Left lung (tissue), 10 donors: ENCODE data around the gene NEO1. TPM values are rescaled to one million over a fixed set of nuclear protein-coding genes. Genes with fewer than 3 reads are reported as not detected.

Experiments used
- ATAC-seq: fragments of 200-7000 bp; cut with Tn5 transposase; one replicate; pipeline ENCODE4 v1.9.1; 2020; ENCODE audit warnings: moderate library complexity
- DNase-seq, 4 donors: peaks; one replicate each; pipeline ENCODE4 v3.0.0-alpha.2; 2013 to 2020
- H3K27ac ChIP-seq, 2 donors: fragments of 200-600 bp; sonication (generic) in 1 of 2; one replicate each; pipeline versions ENCODE4 v1.5.0 to v1.8.0; 2020 to 2021
- H3K27me3 ChIP-seq, 2 donors: fragments of 200-600 bp; sonication (generic) in 1 of 2; one replicate each; pipeline versions ENCODE4 v1.5.0 to v1.8.0; 2020 to 2021
- H3K36me3 ChIP-seq, 2 donors: fragments of 200-600 bp; sonication (generic) in 1 of 2; one replicate each; pipeline versions ENCODE4 v1.5.0 to v1.8.0; 2020 to 2021
- H3K4me1 ChIP-seq, 2 donors: fragments of 200-600 bp; one replicate each; pipeline ENCODE4 v1.8.0; 2021
- H3K4me3 ChIP-seq, 2 donors: fragments of 200-600 bp; sonication (generic) in 1 of 2; one replicate each; pipeline versions ENCODE4 v1.5.0 to v1.8.0; 2020 to 2021; ENCODE audit warnings: mild to moderate bottlenecking in 1 of 2
- H3K9me3 ChIP-seq, 2 donors: fragments of 200-600 bp; sonication (generic) in 1 of 2; one replicate each; pipeline versions ENCODE4 v1.5.0 to v1.8.0; 2020 to 2021
- CTCF ChIP-seq, 2 donors: fragments of 200-600 bp; sonication (generic) in 1 of 2; IDR thresholded peaks; one replicate each; pipeline versions ENCODE4 v1.5.0 to v1.8.0; 2021; ENCODE audit warnings: antibody characterized with exemption in 2 of 2
- intact Hi-C, 2 donors: fragments of 100-400 bp; cut with DNase I; formaldehyde crosslinking; loops; one replicate each; pipeline versions ENCODE4 v1.11.2 to v1.14.2; 2022
- polyA plus RNA-seq, 6 donors: library from polyadenylated mRNA; unstranded; fragments of 120-200 nt; gene quantifications; one replicate each; pipeline ENCODE4 v1.2.1, GENCODE V29; 2013; ENCODE audit not compliant: insufficient read length in 6 of 6
- total RNA-seq, 2 donors: library from RNA; stranded (reverse); fragmentation: NEBNext Ultra II Directional; extraction: Animal tissue kit (Norgen Biotek cat#: 25700); gene quantifications; one replicate each; pipeline ENCODE4 v1.2.1, GENCODE V29; 2021
- donor health status: DM: no; HTN: yes; CAD: no.
- donor health status: DM: no; HTN: no; CAD: no.

The NEO1 gene
- total and polyA plus RNA-seq, 8 donors, result 30.1 to 155 (median 110) TPM

- intact Hi-C loops, result no loop called here
- H3K36me3 ChIP-seq, result no peaks in the 10 kb centered on the region
Observed at GRCh38 chr15:73246898-73247297, 194.6 kb downstream of the NEO1 start.

GRCh38 chr15:73247331-73247730 is 195.1 kb downstream of the NEO1 start:
- DNase-seq (no peak), ATAC-seq (no peak)
- intact Hi-C loops, result no loop called here

More at GRCh38 chr15:73246898-73247297, 194.6 kb downstream of the NEO1 start:
- H3K27me3 ChIP-seq, result no peaks in the 10 kb centered on the region
- no peak for TF ChIP-seq CTCF (IDR thresholded peaks at IDR 0.05)
- no peak overlapping the region for H3K27ac ChIP-seq
- DNase-seq (no peak), ATAC-seq (no peak)
- no peaks in the 10 kb centered on the region for H3K4me1 ChIP-seq
- no peaks in the 10 kb centered on the region for H3K9me3 ChIP-seq
- H3K4me3 ChIP-seq, result no peak overlapping the region

GRCh38 chr15:73249499-73249898 is 197.2 kb downstream of the NEO1 start:
- no peak for TF ChIP-seq CTCF (IDR thresholded peaks at IDR 0.05)
- H3K27ac ChIP-seq, result no peak overlapping the region
- H3K27me3 ChIP-seq, result no peaks in the 10 kb centered on the region
- intact Hi-C loops, result no loop called here
- H3K9me3 ChIP-seq, result no peaks in the 10 kb centered on the region
- peaks cover 0 to 2% of the 10 kb centered on the region in 2 donors for H3K36me3 ChIP-seq
- no peak overlapping the region for H3K4me3 ChIP-seq
- H3K4me1 ChIP-seq, result no peaks in the 10 kb centered on the region
- ATAC-seq, result no peak
- no peak for DNase-seq

More at GRCh38 chr15:73247331-73247730, 195.1 kb downstream of the NEO1 start:
- H3K27ac ChIP-seq, result no peak overlapping the region
- no peaks in the 10 kb centered on the region for H3K36me3 ChIP-seq
- no peaks in the 10 kb centered on the region for H3K4me1 ChIP-seq
- TF ChIP-seq CTCF (IDR thresholded peaks at IDR 0.05), result no peak
- H3K4me3 ChIP-seq, result no peak overlapping the region
- H3K9me3 ChIP-seq, result no peaks in the 10 kb centered on the region
- H3K27me3 ChIP-seq, result no peaks in the 10 kb centered on the region

- H3K27me3 ChIP-seq, result no peaks in the 10 kb centered on the region
- ATAC-seq (no peak), DNase-seq (no peak)
- H3K36me3 ChIP-seq, result peaks cover 0 to 27% of the 10 kb centered on the region in 2 donors
- no peak overlapping the region for H3K4me3 ChIP-seq
- TF ChIP-seq CTCF (IDR thresholded peaks at IDR 0.05), result no peak
- no peak overlapping the region for H3K27ac ChIP-seq
- no peaks in the 10 kb centered on the region for H3K4me1 ChIP-seq
- no peaks in the 10 kb centered on the region for H3K9me3 ChIP-seq
- intact Hi-C loops, result no loop called here
Observed at GRCh38 chr15:73254598-73254997, 202.3 kb downstream of the NEO1 start.

GRCh38 chr15:73258271-73259108 is 206.2 kb downstream of the NEO1 start:
- intact Hi-C loops, result no loop called here
- Histone ChIP-seq H3K27me3 (no peaks in the 10 kb centered on the region), H3K4me1 (no peaks in the 10 kb centered on the region), H3K27ac (no peak overlapping the region), H3K9me3 (no peaks in the 10 kb centered on the region), H3K4me3 (no peak overlapping the region), H3K36me3 (peaks cover 0 to 36% of the 10 kb centered on the region in 2 donors)
- no peak for ATAC-seq
- no peak for DNase-seq
- TF ChIP-seq CTCF (IDR thresholded peaks at IDR 0.05), result no peak
